Measurements from ENCODE around the gene PILRA.
"Not testable (repeated sequence)": the region's sequence is repeated elsewhere in the genome, so short reads cannot be mapped to it uniquely, and the experiment has no call there.

PILRA gene

GRCh38 chr7:100435401-100436304 is 62.4 kb downstream of the PILRA start:
- no peak for DNase-seq

- DNase-seq = no peak
Measured at GRCh38 chr7:100437150-100438100, 64.1 kb downstream of the PILRA start.

- DNase-seq = no peak
Measured at GRCh38 chr7:100438172-100438571, 64.9 kb downstream of the PILRA start.

GRCh38 chr7:100438731-100439130 is 65.4 kb downstream of the PILRA start:
- not testable (repeated sequence) for DNase-seq

- DNase-seq = not testable (repeated sequence)
Measured at GRCh38 chr7:100439244-100439643, 66.0 kb downstream of the PILRA start.

- no peak for DNase-seq
Measured at GRCh38 chr7:100441641-100442535, 68.6 kb downstream of the PILRA start.

- DNase-seq = no peak
Measured at GRCh38 chr7:100443096-100443840, 70.0 kb downstream of the PILRA start.

- no peak for DNase-seq
Measured at GRCh38 chr7:100444311-100445278, 71.3 kb downstream of the PILRA start.

GRCh38 chr7:100446040-100446439 is 72.8 kb downstream of the PILRA start:
- no peak for DNase-seq

- not testable (repeated sequence) for DNase-seq
Measured at GRCh38 chr7:100447363-100447762, 74.1 kb downstream of the PILRA start.

- no peak for DNase-seq
Measured at GRCh38 chr7:100449190-100449795, 76.0 kb downstream of the PILRA start.

Measured in NCI-H2029 treated with DMSO at 0.1 percent for 48 hours (cell line).